PFSK-1 (cell line): ENCODE measurements around the gene EIF4A3.

Experiments used
- POLR2AphosphoS5 ChIP-seq: IDR thresholded peaks from 2 replicates; pipeline ENCODE4 v1.6.1; 2012; ENCODE audit warnings: low read depth, mild to moderate bottlenecking, control low read depth, low read length, moderate library complexity
- SIN3A ChIP-seq: IDR thresholded peaks from 2 replicates; pipeline ENCODE4 v1.6.1; 2012; ENCODE audit warnings: mild to moderate bottlenecking, low read length, moderate library complexity, borderline replicate concordance; ENCODE audit not compliant: insufficient read depth
- TAF1 ChIP-seq: IDR thresholded peaks from 2 replicates; pipeline ENCODE4 v1.6.1; 2012; ENCODE audit warnings: low read length, control low read depth, borderline replicate concordance; ENCODE audit not compliant: insufficient read depth
- TF ChIP-seq, protein P1 (sequence below), 2 experiments: IDR thresholded peaks; 2 replicates each; pipeline versions ENCODE4 v1.6.1 to v1.8.0; 2011 to 2012; ENCODE audit warnings: low read depth in 2 of 2, low read length in 2 of 2, control low read depth in 1 of 2, inconsistent platforms in 1 of 2, mild to moderate bottlenecking in 1 of 2, moderate library complexity in 1 of 2; ENCODE audit not compliant: insufficient read depth in 1 of 2

DNA sequence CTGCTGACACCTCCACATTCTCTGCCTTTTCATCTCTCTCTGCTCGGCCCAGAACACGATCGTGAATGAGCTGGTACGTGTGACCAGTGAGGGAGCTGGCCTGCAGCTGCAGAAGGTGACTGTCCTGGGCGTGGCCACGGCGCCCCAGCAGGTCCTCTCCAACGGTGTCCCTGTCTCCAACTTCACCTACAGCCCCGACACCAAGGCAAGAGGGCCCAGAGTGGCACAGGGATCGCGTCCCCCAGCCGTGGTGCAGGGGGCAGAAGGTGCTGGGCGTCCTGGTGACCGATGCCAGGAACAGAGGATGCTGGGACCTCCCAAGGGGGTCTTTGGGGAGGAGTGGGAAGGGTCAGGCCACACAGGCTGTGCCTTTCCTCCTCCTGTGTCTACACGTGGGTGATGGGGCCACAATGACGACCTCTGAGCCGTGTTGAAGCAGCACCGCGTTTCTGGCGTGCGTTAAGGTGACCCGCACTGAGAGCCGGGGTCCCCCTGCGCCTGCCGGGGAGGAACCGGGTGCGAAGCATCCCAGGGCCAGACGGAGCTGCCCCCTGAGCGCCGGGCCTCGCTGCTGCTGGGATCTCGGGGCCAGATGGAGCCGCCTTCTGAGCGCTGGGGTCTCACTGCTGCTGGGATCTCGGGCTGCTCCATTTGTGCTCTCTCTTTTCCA, 28.2 kb downstream of the EIF4A3 start:
- TF ChIP-seq POLR2AphosphoS5 (no peak), SIN3A (no peak), TAF1 (no peak)
- TF ChIP-seq, protein P1, sequence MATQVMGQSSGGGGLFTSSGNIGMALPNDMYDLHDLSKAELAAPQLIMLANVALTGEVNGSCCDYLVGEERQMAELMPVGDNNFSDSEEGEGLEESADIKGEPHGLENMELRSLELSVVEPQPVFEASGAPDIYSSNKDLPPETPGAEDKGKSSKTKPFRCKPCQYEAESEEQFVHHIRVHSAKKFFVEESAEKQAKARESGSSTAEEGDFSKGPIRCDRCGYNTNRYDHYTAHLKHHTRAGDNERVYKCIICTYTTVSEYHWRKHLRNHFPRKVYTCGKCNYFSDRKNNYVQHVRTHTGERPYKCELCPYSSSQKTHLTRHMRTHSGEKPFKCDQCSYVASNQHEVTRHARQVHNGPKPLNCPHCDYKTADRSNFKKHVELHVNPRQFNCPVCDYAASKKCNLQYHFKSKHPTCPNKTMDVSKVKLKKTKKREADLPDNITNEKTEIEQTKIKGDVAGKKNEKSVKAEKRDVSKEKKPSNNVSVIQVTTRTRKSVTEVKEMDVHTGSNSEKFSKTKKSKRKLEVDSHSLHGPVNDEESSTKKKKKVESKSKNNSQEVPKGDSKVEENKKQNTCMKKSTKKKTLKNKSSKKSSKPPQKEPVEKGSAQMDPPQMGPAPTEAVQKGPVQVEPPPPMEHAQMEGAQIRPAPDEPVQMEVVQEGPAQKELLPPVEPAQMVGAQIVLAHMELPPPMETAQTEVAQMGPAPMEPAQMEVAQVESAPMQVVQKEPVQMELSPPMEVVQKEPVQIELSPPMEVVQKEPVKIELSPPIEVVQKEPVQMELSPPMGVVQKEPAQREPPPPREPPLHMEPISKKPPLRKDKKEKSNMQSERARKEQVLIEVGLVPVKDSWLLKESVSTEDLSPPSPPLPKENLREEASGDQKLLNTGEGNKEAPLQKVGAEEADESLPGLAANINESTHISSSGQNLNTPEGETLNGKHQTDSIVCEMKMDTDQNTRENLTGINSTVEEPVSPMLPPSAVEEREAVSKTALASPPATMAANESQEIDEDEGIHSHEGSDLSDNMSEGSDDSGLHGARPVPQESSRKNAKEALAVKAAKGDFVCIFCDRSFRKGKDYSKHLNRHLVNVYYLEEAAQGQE (IDR thresholded peaks at IDR 0.05; ENCODE audit: insufficient read depth in 1 of 2, low read depth in 2 of 2, low read length in 2 of 2): no peak
